HT1080 (cell line): ENCODE measurements around the gene NACC1. TPM values are rescaled to one million over a fixed set of nuclear protein-coding genes. Genes with fewer than 3 reads are reported as not detected.

Experiments used
- DNase-seq: peaks from one replicate; pipeline ENCODE4 v3.0.0-alpha.2; 2015; ENCODE audit warnings: low read depth
- total RNA-seq: library from RNA; depleted of rRNA; stranded (reverse); fragments of >200 nt; shearing (Covaris generic); gene quantifications from 2 replicates; pipeline ENCODE4 v1.2.3, GENCODE V29; 2014

Gene NACC1
- total RNA-seq, 1 experiment from 2014 or later, result 181 TPM

- no peak for DNase-seq
These were observed 545 bp downstream of the NACC1 start for GRCh38 chr19:13118424-13119193.

GRCh38 chr19:13119627-13120026 lies 1.6 kb downstream of the NACC1 start:
- DNase-seq, result no peak

GRCh38 chr19:13120031-13120430 lies 2.0 kb downstream of the NACC1 start:
- DNase-seq, result no peak

- peak; percentile 36 for DNase-seq
These were observed 2.8 kb downstream of the NACC1 start for GRCh38 chr19:13120817-13121216.

- DNase-seq, result no peak
These were observed 3.6 kb downstream of the NACC1 start for GRCh38 chr19:13121551-13122274.

- no peak for DNase-seq
These were observed 4.3 kb downstream of the NACC1 start for GRCh38 chr19:13122275-13122878.

- DNase-seq, result no peak
These were observed 5.2 kb downstream of the NACC1 start for GRCh38 chr19:13122980-13123957.

GRCh38 chr19:13127051-13127450 lies 9.0 kb downstream of the NACC1 start:
- no peak for DNase-seq

- no peak for DNase-seq
These were observed 9.9 kb downstream of the NACC1 start for GRCh38 chr19:13127811-13128575.

- no peak for DNase-seq
These were observed 10.5 kb downstream of the NACC1 start for GRCh38 chr19:13128583-13128982.

GRCh38 chr19:13129384-13129783 lies 11.3 kb downstream of the NACC1 start:
- no peak for DNase-seq

- DNase-seq, result no peak
These were observed 12.9 kb downstream of the NACC1 start for GRCh38 chr19:13130886-13131490.

GRCh38 chr19:13132471-13133180 lies 14.6 kb downstream of the NACC1 start:
- peak; percentile 56 for DNase-seq

- DNase-seq, result no peak
These were observed 15.3 kb downstream of the NACC1 start for GRCh38 chr19:13133241-13133870.

GRCh38 chr19:13134626-13135025 lies 16.6 kb downstream of the NACC1 start:
- DNase-seq, result no peak

GRCh38 chr19:13135068-13136062 lies 17.3 kb downstream of the NACC1 start:
- no peak for DNase-seq

- DNase-seq, result no peak
These were observed 19.3 kb downstream of the NACC1 start for GRCh38 chr19:13137290-13137794.
